ENCODE results near the gene PATJ. TPM values are rescaled to one million over a fixed set of nuclear protein-coding genes. Genes with fewer than 3 reads are reported as not detected.
"Not testable (repeated sequence)": the region's sequence is repeated elsewhere in the genome, so short reads cannot be mapped to it uniquely, and the experiment has no call there.

PATJ gene
- polyA plus RNA-seq, 1 experiment, result 3.6 TPM

DNA sequence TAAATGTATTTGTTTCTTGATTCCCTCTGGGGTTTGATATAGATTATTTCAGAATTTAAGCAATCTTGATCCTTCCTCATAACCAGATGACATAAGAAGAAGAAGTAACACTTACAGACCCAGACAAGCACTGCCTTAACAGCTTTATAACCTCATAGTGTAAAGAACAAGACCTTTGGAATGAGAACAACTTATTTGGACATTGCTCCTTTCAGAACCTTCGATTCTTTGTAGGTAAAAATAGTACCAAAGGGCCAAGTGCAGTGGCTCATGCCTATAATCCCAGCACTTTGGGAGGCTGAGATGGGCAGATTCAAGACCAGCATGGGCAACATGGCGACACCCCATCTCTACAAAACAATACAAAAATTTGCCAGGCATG is 32.4 kb upstream of the PATJ start:
- DNase-seq (ENCODE audit: low read depth, low spot score), result no peak
- no peak overlapping the region for H3K27ac ChIP-seq (ENCODE audit: low read depth, low read length)
- H3K9me3 ChIP-seq (ENCODE audit: control insufficient read depth, insufficient read depth, low read length), result no peaks in the 10 kb centered on the region
- no peak overlapping the region for H3K4me3 ChIP-seq (ENCODE audit: low read depth, low read length)
- TF ChIP-seq, protein P1, sequence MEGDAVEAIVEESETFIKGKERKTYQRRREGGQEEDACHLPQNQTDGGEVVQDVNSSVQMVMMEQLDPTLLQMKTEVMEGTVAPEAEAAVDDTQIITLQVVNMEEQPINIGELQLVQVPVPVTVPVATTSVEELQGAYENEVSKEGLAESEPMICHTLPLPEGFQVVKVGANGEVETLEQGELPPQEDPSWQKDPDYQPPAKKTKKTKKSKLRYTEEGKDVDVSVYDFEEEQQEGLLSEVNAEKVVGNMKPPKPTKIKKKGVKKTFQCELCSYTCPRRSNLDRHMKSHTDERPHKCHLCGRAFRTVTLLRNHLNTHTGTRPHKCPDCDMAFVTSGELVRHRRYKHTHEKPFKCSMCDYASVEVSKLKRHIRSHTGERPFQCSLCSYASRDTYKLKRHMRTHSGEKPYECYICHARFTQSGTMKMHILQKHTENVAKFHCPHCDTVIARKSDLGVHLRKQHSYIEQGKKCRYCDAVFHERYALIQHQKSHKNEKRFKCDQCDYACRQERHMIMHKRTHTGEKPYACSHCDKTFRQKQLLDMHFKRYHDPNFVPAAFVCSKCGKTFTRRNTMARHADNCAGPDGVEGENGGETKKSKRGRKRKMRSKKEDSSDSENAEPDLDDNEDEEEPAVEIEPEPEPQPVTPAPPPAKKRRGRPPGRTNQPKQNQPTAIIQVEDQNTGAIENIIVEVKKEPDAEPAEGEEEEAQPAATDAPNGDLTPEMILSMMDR (IDR thresholded peaks at IDR 0.05; ENCODE audit: low read depth, low read length), result no peak
- CTCF ChIA-PET, result no interaction called here
- no peaks in the 10 kb centered on the region for H3K27me3 ChIP-seq (ENCODE audit: control insufficient read depth, insufficient read depth, low read length)
- POLR2A ChIA-PET, result no interaction called here

DNA sequence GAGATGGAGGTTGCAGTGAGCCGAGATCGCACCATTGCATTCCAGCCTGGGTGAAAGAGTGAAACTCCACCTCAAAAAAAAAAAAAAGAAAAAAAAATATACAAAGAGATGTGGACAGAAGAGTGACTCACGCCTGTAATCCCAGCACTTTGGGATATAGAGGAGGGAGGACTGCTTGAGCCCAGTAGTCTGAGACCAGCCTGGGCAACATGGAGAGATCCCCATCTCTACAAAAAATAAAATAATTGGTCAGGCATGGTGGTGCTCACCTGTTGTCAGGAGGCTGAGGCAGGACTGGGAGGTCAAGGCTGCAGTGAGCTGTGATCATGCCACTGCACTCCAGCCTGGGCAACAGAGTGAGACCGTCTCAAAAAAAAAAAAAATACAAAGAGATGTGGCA is 31.0 kb upstream of the PATJ start:
- POLR2A ChIA-PET; H3K9me3 ChIP-seq (ENCODE audit: control insufficient read depth, insufficient read depth, low read length); H3K4me3 ChIP-seq (ENCODE audit: low read depth, low read length); H3K27me3 ChIP-seq (ENCODE audit: control insufficient read depth, insufficient read depth, low read length): not testable (repeated sequence)
- H3K27ac ChIP-seq (ENCODE audit: low read depth, low read length), result peak overlapping the region; percentile 3
- peak; percentile 18 for DNase-seq (ENCODE audit: low read depth, low spot score)
- CTCF ChIA-PET, result interaction anchor here (0.6 kb wide), 2 partner anchors 56 to 433 kb away, joined by 3 read pairs; no protein-coding TSS in a partner anchor

DNA sequence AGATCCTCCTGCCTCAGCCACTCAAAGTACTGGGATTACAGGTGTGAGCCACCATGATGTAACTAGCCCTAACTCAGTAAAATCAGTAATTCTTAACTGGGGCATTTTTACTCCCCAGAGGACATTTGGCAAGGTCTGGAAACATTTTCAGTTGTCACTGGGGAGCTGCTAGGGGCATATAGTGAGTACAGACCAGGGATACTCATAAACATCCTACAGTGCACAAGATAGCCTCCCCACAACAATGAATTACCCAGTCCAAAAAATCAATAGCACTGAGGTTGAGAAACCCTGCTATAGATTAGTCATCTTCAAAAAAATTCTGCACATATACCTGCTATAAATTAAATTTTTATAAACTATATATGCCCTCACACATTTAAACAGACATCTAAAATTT is 30.3 kb upstream of the PATJ start:
- TF ChIP-seq, protein P1 (IDR thresholded peaks at IDR 0.05; ENCODE audit: low read depth, low read length), result no peak
- Histone ChIP-seq H3K27ac (ENCODE audit: low read depth, low read length) (no peak overlapping the region), H3K4me3 (ENCODE audit: low read depth, low read length) (no peak overlapping the region), H3K9me3 (ENCODE audit: control insufficient read depth, insufficient read depth, low read length) (no peaks in the 10 kb centered on the region), H3K27me3 (ENCODE audit: control insufficient read depth, insufficient read depth, low read length) (no peaks in the 10 kb centered on the region)
- ChIA-PET POLR2A (no interaction called here), CTCF (interaction anchor here (0.6 kb wide), 2 partner anchors 55 to 433 kb away, joined by 3 read pairs; no protein-coding TSS in a partner anchor)
- DNase-seq (ENCODE audit: low read depth, low spot score), result no peak

DNA sequence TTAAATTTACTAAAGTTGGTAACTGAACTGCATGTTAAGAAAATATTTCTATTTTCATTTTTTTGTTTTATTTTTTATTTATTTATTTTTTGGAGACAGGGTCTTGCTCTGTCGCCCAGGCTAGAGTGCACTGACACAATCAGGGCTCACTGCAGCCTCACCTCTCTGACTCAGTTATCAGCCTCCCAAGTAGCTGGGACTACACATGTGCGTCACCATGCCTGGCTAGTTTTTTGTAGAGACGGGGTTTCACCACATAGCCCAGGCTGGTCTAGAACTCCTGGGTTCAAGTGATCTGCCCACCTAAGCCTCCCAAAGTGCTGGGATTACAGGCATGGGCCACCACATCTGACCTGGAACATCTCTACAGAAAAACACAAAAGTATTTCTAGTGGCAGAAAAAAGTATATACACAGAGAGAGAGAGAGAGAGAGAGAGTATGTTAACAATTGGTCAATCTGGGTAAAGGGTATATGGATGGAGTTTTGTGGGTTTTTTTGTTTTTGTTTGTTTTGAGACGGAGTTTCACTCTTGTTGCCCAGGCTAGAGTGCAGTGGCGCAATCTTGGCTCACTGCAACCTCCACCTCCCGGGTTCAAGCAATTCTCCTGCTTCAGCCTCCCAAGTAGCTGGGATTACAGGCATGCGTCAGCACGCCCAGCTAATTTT is 23.1 kb upstream of the PATJ start:
- POLR2A ChIA-PET; H3K27ac ChIP-seq (ENCODE audit: low read depth, low read length); DNase-seq (ENCODE audit: low read depth, low spot score); CTCF ChIA-PET; H3K27me3 ChIP-seq (ENCODE audit: control insufficient read depth, insufficient read depth, low read length); H3K4me3 ChIP-seq (ENCODE audit: low read depth, low read length); H3K9me3 ChIP-seq (ENCODE audit: control insufficient read depth, insufficient read depth, low read length): not testable (repeated sequence)

DNA sequence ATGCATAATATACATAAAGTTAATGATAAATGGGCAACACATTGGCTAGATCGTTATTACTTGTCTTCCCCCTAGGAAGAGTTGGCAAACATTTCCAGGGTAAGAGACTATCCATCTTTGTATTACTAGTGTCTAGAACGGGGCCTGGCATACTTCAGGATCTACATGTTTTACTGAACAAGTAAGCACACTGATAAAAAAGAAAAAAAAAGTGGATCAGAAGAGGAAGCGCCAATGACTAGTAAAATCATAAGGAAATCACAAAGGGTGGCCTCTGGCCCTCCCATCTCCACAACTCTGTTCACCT is 17.8 kb upstream of the PATJ start:
- DNase-seq (ENCODE audit: low read depth, low spot score), result no peak
- ChIA-PET CTCF (no interaction called here), POLR2A (no interaction called here)
- TF ChIP-seq, protein P1 (IDR thresholded peaks at IDR 0.05; ENCODE audit: low read depth, low read length), result no peak
- Histone ChIP-seq H3K9me3 (ENCODE audit: control insufficient read depth, insufficient read depth, low read length) (no peaks in the 10 kb centered on the region; the same call in 1 of the 2 replicates), H3K27ac (ENCODE audit: low read depth, low read length) (peak overlapping the region; percentile 65), H3K4me3 (ENCODE audit: low read depth, low read length) (peak overlapping the region; percentile 100), H3K27me3 (ENCODE audit: control insufficient read depth, insufficient read depth, low read length) (no peaks in the 10 kb centered on the region)

DNA sequence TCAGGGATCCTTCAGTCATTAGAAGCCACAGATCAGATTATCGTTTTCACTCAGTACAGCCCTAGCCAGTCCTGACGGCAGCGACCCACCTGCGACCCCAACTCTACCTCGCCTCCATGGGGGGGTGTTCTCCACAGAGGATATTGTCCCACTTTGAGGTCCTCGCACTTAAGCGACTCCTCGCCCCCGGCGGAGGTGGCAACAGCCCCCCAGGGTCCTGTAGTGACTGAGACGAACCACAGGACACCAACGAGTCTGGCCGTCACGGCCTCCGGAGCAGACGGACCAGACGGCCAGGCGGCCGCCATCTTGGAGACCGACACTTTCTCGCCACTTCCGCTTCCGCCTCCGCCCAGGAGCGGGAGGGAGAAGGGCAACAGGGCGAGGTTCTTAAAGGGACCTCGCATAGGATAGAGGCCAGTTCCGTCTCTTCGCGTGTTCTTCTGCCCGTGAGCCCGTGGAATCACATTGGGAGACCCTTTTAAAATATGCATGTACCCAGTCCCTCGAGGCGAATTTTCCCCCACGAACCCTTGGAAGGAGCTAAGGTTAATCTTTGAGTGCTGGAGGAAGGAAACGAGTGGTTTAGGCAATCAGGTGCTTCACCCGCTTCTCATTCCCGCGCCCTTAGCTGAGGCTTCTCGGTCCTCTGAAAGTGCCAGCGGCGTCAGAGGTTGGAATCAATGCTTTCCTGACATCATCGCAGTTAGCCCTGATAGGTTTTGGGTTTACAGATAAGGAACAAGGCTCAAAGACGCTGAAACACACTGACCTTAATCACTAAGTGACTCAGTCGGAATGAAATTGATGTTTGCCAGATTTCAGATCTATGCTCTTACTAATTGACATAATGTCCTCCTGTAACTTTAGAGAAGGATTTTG is 17.2 kb upstream of the PATJ start, which contains the start of gene TM2D1:
Gene TM2D1, minus strand, starts transcription at position 329 of the 882 bp plus-strand sequence. Its CDS starts 21 bp downstream, at position 308.
- peak; percentile 62 for DNase-seq (ENCODE audit: low read depth, low spot score)
- TF ChIP-seq, protein P1 (IDR thresholded peaks at IDR 0.05; ENCODE audit: low read depth, low read length), result no peak
- peak within 1 kb of the TSS; percentile 70 for H3K27ac ChIP-seq (ENCODE audit: low read depth, low read length)
- H3K27me3 ChIP-seq (ENCODE audit: control insufficient read depth, insufficient read depth, low read length), result no peaks in the 10 kb centered on the region
- no peaks in the 10 kb centered on the region; the same call in 1 of the 2 replicates for H3K9me3 ChIP-seq (ENCODE audit: control insufficient read depth, insufficient read depth, low read length)
- peak within 1 kb of the TSS; percentile 100 for H3K4me3 ChIP-seq (ENCODE audit: low read depth, low read length)
- CTCF ChIA-PET, result interaction anchor here (0.5 to 1.0 kb wide), 2 partner anchors 675 to 1001 kb away, joined by 3 to 5 read pairs; no protein-coding TSS in a partner anchor
- POLR2A ChIA-PET, result interaction anchor here (0.5 kb wide), 1 partner anchor 46 kb away, joined by 4 read pairs; no protein-coding TSS in a partner anchor
